ENCODE measurements around the gene PRRG2. TPM values are rescaled to one million over a fixed set of nuclear protein-coding genes. Genes with fewer than 3 reads are reported as not detected.
"Not testable (repeated sequence)": the region's sequence is repeated elsewhere in the genome, so short reads cannot be mapped to it uniquely, and the experiment has no call there.

The PRRG2 gene
- total RNA-seq, 1 experiment from 2014 or later: not detected

GRCh38 chr19:49631610-49632192 lies 50.6 kb downstream of the PRRG2 start:
- in situ Hi-C loops (cut with HindIII; ENCODE audit: low sequenced_read_pairs): no loop called here
- DNase-seq (ENCODE audit: low spot score): no peak

- in situ Hi-C loops (cut with HindIII; ENCODE audit: low sequenced_read_pairs): no loop called here
- DNase-seq (ENCODE audit: low spot score): no peak
Observed at GRCh38 chr19:49632576-49632975, 51.5 kb downstream of the PRRG2 start.

GRCh38 chr19:49633273-49633672 lies 52.2 kb downstream of the PRRG2 start:
- DNase-seq (ENCODE audit: low spot score); in situ Hi-C loops (cut with HindIII; ENCODE audit: low sequenced_read_pairs): not testable (repeated sequence)

GRCh38 chr19:49635530-49636232 lies 54.6 kb downstream of the PRRG2 start:
- no peak for DNase-seq (ENCODE audit: low spot score)
- in situ Hi-C loops (cut with HindIII; ENCODE audit: low sequenced_read_pairs): no loop called here

- DNase-seq (ENCODE audit: low spot score): no peak
- in situ Hi-C loops (cut with HindIII; ENCODE audit: low sequenced_read_pairs): no loop called here
Observed at GRCh38 chr19:49636233-49636932, 55.3 kb downstream of the PRRG2 start.

- in situ Hi-C loops (cut with HindIII; ENCODE audit: low sequenced_read_pairs): no loop called here
- peak; percentile 21 for DNase-seq (ENCODE audit: low spot score)
Observed at GRCh38 chr19:49637821-49638738, 57.0 kb downstream of the PRRG2 start.

- in situ Hi-C loops (cut with HindIII; ENCODE audit: low sequenced_read_pairs): no loop called here
Observed at GRCh38 chr19:49639401-49640112, 58.4 kb downstream of the PRRG2 start.

GRCh38 chr19:49640113-49640898 lies 59.2 kb downstream of the PRRG2 start, which contains the start of gene RRAS:
RRAS (minus strand) TSS chr19:49640143; CDS start chr19:49640098, 45 bp downstream.
- in situ Hi-C loops (cut with HindIII; ENCODE audit: low sequenced_read_pairs): no loop called here

More at GRCh38 chr19:49639401-49640112, 58.4 kb downstream of the PRRG2 start:
- peak; percentile 19 for DNase-seq (ENCODE audit: low spot score)

More at GRCh38 chr19:49640113-49640898, 59.2 kb downstream of the PRRG2 start, which contains the start of gene RRAS:
- DNase-seq (ENCODE audit: low spot score): peak; percentile 99

Other genes starting within 250 kb of the PRRG2 start
- not detected in 2 replicates for gene CD37, start 245.9 kb upstream of the PRRG2 start, total RNA-seq (2014; rRNA removed; shearing (Covaris generic))
- gene TEAD2, start 218.9 kb upstream of the PRRG2 start, total RNA-seq (2014; rRNA removed; shearing (Covaris generic)): 30.2 and 33.2 TPM in 2 replicates
- 6.2 and 7.3 TPM in 2 replicates for gene DKKL1, start 217.4 kb upstream of the PRRG2 start, total RNA-seq (2014; rRNA removed; shearing (Covaris generic))
- gene KASH5, start 193.1 kb upstream of the PRRG2 start, total RNA-seq (2014; rRNA removed; shearing (Covaris generic)): not detected in 2 replicates
- gene PTH2, start 157.9 kb upstream of the PRRG2 start, total RNA-seq (2014; rRNA removed; shearing (Covaris generic)): not detected in 2 replicates
- gene GFY, start 155.9 kb upstream of the PRRG2 start, total RNA-seq (2014; rRNA removed; shearing (Covaris generic)): 0.55 and 1.3 TPM in 2 replicates
- gene SLC17A7, start 139.8 kb upstream of the PRRG2 start, total RNA-seq (2014; rRNA removed; shearing (Covaris generic)): 3.1 and 7.0 TPM in 2 replicates
- gene PIH1D1, start 129.5 kb upstream of the PRRG2 start, total RNA-seq (2014; rRNA removed; shearing (Covaris generic)): 148 and 183 TPM in 2 replicates
- 50.9 and 65.6 TPM in 2 replicates for gene ALDH16A1, start 128.1 kb upstream of the PRRG2 start, total RNA-seq (2014; rRNA removed; shearing (Covaris generic))
- 0.74 TPM in 1 of 2 replicates, not detected in the other for gene FLT3LG, start 107.1 kb upstream of the PRRG2 start, total RNA-seq (2014; rRNA removed; shearing (Covaris generic))
- 2,624 and 3,787 TPM in 2 replicates for gene RPL13A, start 93.7 kb upstream of the PRRG2 start, total RNA-seq (2014; rRNA removed; shearing (Covaris generic))
- 2,371 and 2,995 TPM in 2 replicates for gene RPS11, start 84.9 kb upstream of the PRRG2 start, total RNA-seq (2014; rRNA removed; shearing (Covaris generic))
- 29.8 and 35.9 TPM in 2 replicates for gene FCGRT, start 68.7 kb upstream of the PRRG2 start, total RNA-seq (2014; rRNA removed; shearing (Covaris generic))
- 0.74 and 10.8 TPM in 2 replicates for gene RCN3, start 53.3 kb upstream of the PRRG2 start, total RNA-seq (2014; rRNA removed; shearing (Covaris generic))
- 69.6 and 97.3 TPM in 2 replicates for gene NOSIP, start 760 bp upstream of the PRRG2 start, total RNA-seq (2014; rRNA removed; shearing (Covaris generic))
- gene PRR12, start 9.9 kb downstream of the PRRG2 start, total RNA-seq (2014; rRNA removed; shearing (Covaris generic)): 0.49 and 3.0 TPM in 2 replicates
- gene RRAS, start 58.8 kb downstream of the PRRG2 start, total RNA-seq (2014; rRNA removed; shearing (Covaris generic)): 116 and 140 TPM in 2 replicates
- 22.3 and 25.2 TPM in 2 replicates for gene SCAF1, start 60.9 kb downstream of the PRRG2 start, total RNA-seq (2014; rRNA removed; shearing (Covaris generic))
- 56.7 and 59.6 TPM in 2 replicates for gene IRF3, start 84.5 kb downstream of the PRRG2 start, total RNA-seq (2014; rRNA removed; shearing (Covaris generic))
- gene BCL2L12, start 84.6 kb downstream of the PRRG2 start, total RNA-seq (2014; rRNA removed; shearing (Covaris generic)): 8.1 and 13.9 TPM in 2 replicates
- 633 and 640 TPM in 2 replicates for gene PRMT1, start 96.0 kb downstream of the PRRG2 start, total RNA-seq (2014; rRNA removed; shearing (Covaris generic))
- 1.1 and 1.7 TPM in 2 replicates for gene ADM5, start 108.3 kb downstream of the PRRG2 start, total RNA-seq (2014; rRNA removed; shearing (Covaris generic))
- gene CPT1C, start 109.8 kb downstream of the PRRG2 start, total RNA-seq (2014; rRNA removed; shearing (Covaris generic)): 38.8 and 54.5 TPM in 2 replicates
- gene TSKS, start 182.0 kb downstream of the PRRG2 start, total RNA-seq (2014; rRNA removed; shearing (Covaris generic)): 0.49 TPM in 1 of 2 replicates, not detected in the other
- gene AP2A1, start 185.7 kb downstream of the PRRG2 start, total RNA-seq (2014; rRNA removed; shearing (Covaris generic)): 152 and 155 TPM in 2 replicates
- gene FUZ, start 232.0 kb downstream of the PRRG2 start, total RNA-seq (2014; rRNA removed; shearing (Covaris generic)): 33.9 and 38.6 TPM in 2 replicates
- 30.2 and 44.7 TPM in 2 replicates for gene MED25, start 237.0 kb downstream of the PRRG2 start, total RNA-seq (2014; rRNA removed; shearing (Covaris generic))